Astrocyte (in vitro differentiated cells and primary cell): Measurements from ENCODE around the gene MYOZ3. TPM values are rescaled to one million over a fixed set of nuclear protein-coding genes. Genes with fewer than 3 reads are reported as not detected.

Source experiments
- DNase-seq: peaks from one replicate; pipeline ENCODE4 v3.0.0-alpha.2; 2010; ENCODE audit warnings: low read depth
- FAIRE-seq: peaks from 2 replicates; lab custom pipeline; 2011; peaks lifted over from hg19 to GRCh38; lab: Jason Lieb, UNC
- H2AFZ ChIP-seq: 2 replicates; pipeline ENCODE4 v1.6.0; 2012; ENCODE audit warnings: low read depth, low read length, inconsistent platforms
- H3K27ac ChIP-seq: 2 replicates; pipeline ENCODE4 v1.5.1; 2011; ENCODE audit warnings: low read depth, low read length, inconsistent platforms
- H3K27me3 ChIP-seq: 2 replicates; pipeline ENCODE4 v1.6.0; 2011; ENCODE audit warnings: low read length, inconsistent platforms; ENCODE audit not compliant: insufficient read depth
- H3K36me3 ChIP-seq: 2 replicates; pipeline ENCODE4 v1.5.1; 2011; ENCODE audit warnings: low read length, inconsistent platforms; ENCODE audit not compliant: insufficient read depth
- H3K4me1 ChIP-seq: 2 replicates; pipeline ENCODE4 v1.5.1; 2011; ENCODE audit warnings: low read length, inconsistent platforms; ENCODE audit not compliant: insufficient read depth
- H3K4me2 ChIP-seq: 2 replicates; pipeline ENCODE4 v1.6.0; 2012; ENCODE audit warnings: low read length, inconsistent platforms
- H3K4me3 ChIP-seq: 2 replicates; pipeline ENCODE4 v1.5.1; 2011; ENCODE audit warnings: low read depth, mild to moderate bottlenecking, low read length, inconsistent platforms; ENCODE audit not compliant: insufficient read depth
- H3K79me2 ChIP-seq: 2 replicates; pipeline ENCODE4 v1.6.0; 2012; ENCODE audit warnings: mild to moderate bottlenecking, low read length, inconsistent platforms; ENCODE audit not compliant: insufficient read depth
- H3K9ac ChIP-seq: 2 replicates; pipeline ENCODE4 v1.6.0; 2012; ENCODE audit warnings: mild to moderate bottlenecking, low read length, inconsistent platforms
- H3K9me3 ChIP-seq: 2 replicates; pipeline ENCODE4 v1.5.1; 2012; ENCODE audit warnings: low read depth, mild to moderate bottlenecking, low read length, inconsistent platforms; ENCODE audit not compliant: insufficient read depth
- H4K20me1 ChIP-seq: 2 replicates; pipeline ENCODE4 v1.6.0; 2012; ENCODE audit warnings: low read length, inconsistent platforms; ENCODE audit not compliant: insufficient read depth
- H3K27ac Mint-ChIP-seq: one replicate; pipeline ENCODE4 v1.8.0; 2021; ENCODE audit warnings: mild to moderate bottlenecking, mixed read lengths; ENCODE audit not compliant: unreplicated experiment
- H3K27me3 Mint-ChIP-seq: one replicate; pipeline ENCODE4 v1.8.0; 2021; ENCODE audit warnings: low read depth, mixed read lengths; ENCODE audit not compliant: unreplicated experiment
- H3K36me3 Mint-ChIP-seq: one replicate; pipeline ENCODE4 v1.8.0; 2021; ENCODE audit warnings: low read depth, mixed read lengths; ENCODE audit not compliant: unreplicated experiment
- H3K4me1 Mint-ChIP-seq: one replicate; pipeline ENCODE4 v1.8.0; 2021; ENCODE audit warnings: low read depth, mixed read lengths; ENCODE audit not compliant: unreplicated experiment
- H3K4me3 Mint-ChIP-seq: one replicate; pipeline ENCODE4 v1.8.0; 2021; ENCODE audit warnings: mild to moderate bottlenecking, moderate library complexity, mixed read lengths; ENCODE audit not compliant: unreplicated experiment
- H3K9me3 Mint-ChIP-seq: one replicate; pipeline ENCODE4 v1.8.0; 2021; ENCODE audit warnings: mild to moderate bottlenecking, mixed read lengths; ENCODE audit not compliant: unreplicated experiment
- CTCF ChIP-seq: IDR thresholded peaks from 2 replicates; pipeline ENCODE4 v1.5.1; 2011; ENCODE audit warnings: low read depth, mild to moderate bottlenecking, inconsistent platforms, low read length, moderate library complexity; ENCODE audit not compliant: insufficient read depth
- EZH2 ChIP-seq: IDR thresholded peaks from 2 replicates; pipeline ENCODE4 v1.6.1; 2012; ENCODE audit warnings: mild to moderate bottlenecking, low read length, inconsistent platforms; ENCODE audit not compliant: insufficient read depth
- total RNA-seq: library from RNA; stranded (reverse); gene quantifications from 2 replicates; pipeline ENCODE4 v1.2.1, GENCODE V29; 2021

Gene MYOZ3
- total RNA-seq, 1 donor from 2014 or later = 5.5 TPM

DNA sequence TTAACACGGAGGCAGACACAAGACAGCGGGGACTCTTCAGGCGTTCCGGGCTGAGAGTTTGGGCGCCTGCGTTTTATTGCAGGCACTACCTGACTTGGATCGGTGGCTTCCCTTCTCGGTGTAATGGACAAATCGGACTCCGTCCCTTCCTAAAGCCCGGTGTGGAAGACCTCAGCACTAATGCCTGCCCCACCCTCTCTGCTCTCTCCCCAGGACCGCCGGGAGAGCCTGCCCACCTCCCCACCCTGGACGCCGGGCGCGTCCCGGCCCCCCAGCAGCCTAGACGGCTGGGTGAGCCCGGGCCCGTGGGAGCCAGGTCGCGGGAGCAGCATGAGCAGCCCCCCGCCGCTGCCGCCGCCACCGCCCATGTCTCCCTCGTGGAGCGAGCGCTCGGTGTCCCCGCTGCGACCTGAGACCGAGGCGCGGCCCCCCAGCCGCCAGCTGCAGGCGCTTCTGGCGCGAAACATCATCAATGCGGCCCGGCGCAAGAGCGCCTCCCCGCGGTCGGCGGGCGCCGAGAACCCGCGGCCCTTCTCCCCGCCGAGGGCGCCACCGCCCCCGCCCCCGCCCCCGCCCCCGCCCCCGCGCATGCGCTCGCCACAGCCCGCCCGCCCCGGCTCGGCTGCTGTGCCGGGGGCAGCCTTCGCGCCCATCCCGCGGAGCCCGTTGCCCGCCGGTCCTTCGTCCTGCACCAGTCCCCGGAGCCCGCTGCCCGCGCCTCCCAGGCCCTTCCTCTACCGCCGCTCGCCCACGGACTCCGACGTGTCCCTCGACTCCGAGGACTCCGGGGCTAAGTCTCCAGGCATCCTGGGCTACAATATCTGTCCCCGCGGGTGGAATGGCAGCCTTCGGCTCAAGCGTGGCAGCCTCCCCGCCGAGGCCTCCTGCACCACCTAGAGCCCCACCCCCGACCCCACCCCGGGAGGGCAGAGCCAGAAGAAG lies 4.6 kb upstream of the MYOZ3 start:
- H3K4me2 ChIP-seq = peak overlapping the region; percentile 85
- H3K9ac ChIP-seq = peak overlapping the region; percentile 64
- H3K36me3 ChIP-seq = no peaks in the 10 kb centered on the region
- peak overlapping the region; percentile 62 for H3K27ac Mint-ChIP-seq
- TF ChIP-seq CTCF (no peak), EZH2 (no peak)
- H3K27me3 Mint-ChIP-seq = peaks cover 22% of the 10 kb centered on the region
- FAIRE-seq (no peak), DNase-seq (no peak)
- peak overlapping the region; percentile 46 for H3K4me3 ChIP-seq
- peaks cover 7% of the 10 kb centered on the region for H3K27me3 ChIP-seq
- H3K27ac ChIP-seq = no peak overlapping the region
- no peaks in the 10 kb centered on the region for H3K9me3 ChIP-seq
- H3K36me3 Mint-ChIP-seq = peaks cover 17% of the 10 kb centered on the region
- H3K4me3 Mint-ChIP-seq = peak overlapping the region; percentile 70
- peaks cover 31% of the 10 kb centered on the region for H3K4me1 Mint-ChIP-seq
- H2AFZ ChIP-seq = peak overlapping the region; percentile 59
- H3K4me1 ChIP-seq = peaks cover 28% of the 10 kb centered on the region
- H4K20me1 ChIP-seq = peaks cover 45% of the 10 kb centered on the region
- H3K79me2 ChIP-seq = peaks cover 9% of the 10 kb centered on the region
- peaks cover 3% of the 10 kb centered on the region for H3K9me3 Mint-ChIP-seq

GRCh38 chr5:150658121-150658520 lies 2.9 kb upstream of the MYOZ3 start:
- peaks cover 4% of the 10 kb centered on the region for H3K79me2 ChIP-seq
- H3K27ac Mint-ChIP-seq = no peak overlapping the region
- no peaks in the 10 kb centered on the region for H3K9me3 ChIP-seq
- H4K20me1 ChIP-seq = peaks cover 28% of the 10 kb centered on the region
- H3K4me2 ChIP-seq = no peak overlapping the region
- no peak overlapping the region for H3K4me3 Mint-ChIP-seq
- peaks cover 10% of the 10 kb centered on the region for H3K36me3 Mint-ChIP-seq
- peaks cover 18% of the 10 kb centered on the region for H3K4me1 Mint-ChIP-seq
- H3K27me3 Mint-ChIP-seq = peaks cover 23% of the 10 kb centered on the region
- no peak overlapping the region for H2AFZ ChIP-seq
- no peak overlapping the region for H3K4me3 ChIP-seq
- peaks cover 14% of the 10 kb centered on the region for H3K27me3 ChIP-seq
- no peak for FAIRE-seq
- TF ChIP-seq EZH2 = no peak
- no peak overlapping the region for H3K9ac ChIP-seq
- no peaks in the 10 kb centered on the region for H3K36me3 ChIP-seq
- H3K4me1 ChIP-seq = peaks cover 22% of the 10 kb centered on the region
- H3K9me3 Mint-ChIP-seq = peaks cover 3% of the 10 kb centered on the region
- no peak for DNase-seq
- no peak overlapping the region for H3K27ac ChIP-seq

DNA sequence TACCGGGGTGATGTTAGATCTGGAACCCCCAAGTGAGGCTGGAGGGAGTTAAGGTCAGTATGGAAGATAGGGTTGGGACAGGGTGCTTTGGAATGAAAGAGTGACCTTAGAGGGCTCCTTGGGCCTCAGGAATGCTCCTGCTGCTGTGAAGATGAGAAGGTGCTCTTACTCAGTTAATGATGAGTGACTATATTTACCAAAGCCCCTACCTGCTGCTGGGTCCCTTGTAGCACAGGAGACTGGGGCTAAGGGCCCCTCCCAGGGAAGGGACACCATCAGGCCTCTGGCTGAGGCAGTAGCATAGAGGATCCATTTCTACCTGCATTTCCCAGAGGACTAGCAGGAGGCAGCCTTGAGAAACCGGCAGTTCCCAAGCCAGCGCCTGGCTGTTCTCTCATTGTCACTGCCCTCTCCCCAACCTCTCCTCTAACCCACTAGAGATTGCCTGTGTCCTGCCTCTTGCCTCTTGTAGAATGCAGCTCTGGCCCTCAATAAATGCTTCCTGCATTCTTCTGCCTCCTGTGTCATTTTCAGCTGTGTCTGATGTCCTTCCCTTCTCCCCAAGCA lies 2.3 kb upstream of the MYOZ3 start:
- Mint-ChIP-seq H3K9me3 (peaks cover 3% of the 10 kb centered on the region), H3K27me3 (peaks cover 23% of the 10 kb centered on the region), H3K4me3 (peak overlapping the region; percentile 28), H3K4me1 (peaks cover 14% of the 10 kb centered on the region), H3K36me3 (peaks cover 7% of the 10 kb centered on the region), H3K27ac (peak overlapping the region; percentile 83)
- no peak for TF ChIP-seq CTCF
- TF ChIP-seq EZH2 = no peak
- Histone ChIP-seq H3K36me3 (no peaks in the 10 kb centered on the region), H3K4me2 (no peak overlapping the region), H3K9ac (no peak overlapping the region), H2AFZ (no peak overlapping the region), H4K20me1 (peaks cover 22% of the 10 kb centered on the region), H3K4me1 (peaks cover 16% of the 10 kb centered on the region), H3K27ac (no peak overlapping the region), H3K79me2 (peaks cover 4% of the 10 kb centered on the region), H3K4me3 (no peak overlapping the region), H3K9me3 (no peaks in the 10 kb centered on the region), H3K27me3 (peaks cover 14% of the 10 kb centered on the region)
- no peak for DNase-seq
- no peak for FAIRE-seq
